ENCODE measurements around the gene B3GAT1. TPM values are rescaled to one million over a fixed set of nuclear protein-coding genes. Genes with fewer than 3 reads are reported as not detected.

Gene B3GAT1
- total and polyA plus RNA-seq, 2 experiments from 2014 or later, result not detected

DNA sequence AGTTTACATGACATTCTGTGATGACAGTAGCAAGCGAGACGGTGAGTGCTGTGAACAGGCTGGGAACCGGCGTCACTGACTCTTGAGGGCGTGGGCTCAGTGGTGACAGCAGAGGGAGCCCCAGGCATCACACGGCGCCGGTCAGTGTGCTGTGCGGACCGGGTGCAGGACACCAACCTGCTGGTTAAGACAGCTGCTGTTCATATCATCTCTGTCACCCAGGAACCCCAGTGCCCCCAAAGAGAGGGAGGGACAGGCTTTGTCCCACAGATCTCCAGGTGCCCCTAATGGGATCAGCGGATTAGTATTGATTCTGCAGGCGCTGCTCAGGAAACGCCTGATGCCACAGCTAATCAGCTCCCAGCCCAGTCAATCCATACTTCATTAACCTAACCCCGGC, 18.4 kb downstream of the B3GAT1 start:
- Histone ChIP-seq H3K4me1 (ENCODE audit: insufficient read depth) (no peaks in the 10 kb centered on the region), H4K20me1 (ENCODE audit: insufficient read depth) (no peaks in the 10 kb centered on the region), H3K9ac (no peak overlapping the region), H3K4me3 (no peak overlapping the region), H3K9me3 (ENCODE audit: low read depth) (no peaks in the 10 kb centered on the region), H3K27me3 (replicated peaks; ENCODE audit: insufficient read depth) (no peaks in the 10 kb centered on the region), H3K27ac (no peak overlapping the region), H3K9me2 (ENCODE audit: insufficient read depth) (no peaks in the 10 kb centered on the region), H2AFZ (no peak overlapping the region), H3K79me2 (ENCODE audit: insufficient read depth) (no peaks in the 10 kb centered on the region), H3F3A (ENCODE audit: insufficient read depth) (no peaks in the 10 kb centered on the region), H3K36me3 (ENCODE audit: low read depth) (no peaks in the 10 kb centered on the region), H3K4me2 (ENCODE audit: unreplicated experiment) (no peak overlapping the region)
- 29 to 30% methylated on average over 13 to 14 of the region's 14 CpGs for WGBS, 2 experiments (ENCODE audit: low coverage in 1 of 2, low lambda C conversion rate in 2 of 2, missing lambda C conversion rate in 2 of 2)
- in situ Hi-C loops (cut with MboI), result no loop called here
- DNase-seq, result no peak
- TF ChIP-seq EZH2 (IDR thresholded peaks at IDR 0.05; ENCODE audit: insufficient read depth, poor library complexity, severe bottlenecking), result no peak
- TF ChIP-seq EZH2phosphoT487 (IDR thresholded peaks at IDR 0.05; ENCODE audit: insufficient read depth, low read depth), result no peak

DNA sequence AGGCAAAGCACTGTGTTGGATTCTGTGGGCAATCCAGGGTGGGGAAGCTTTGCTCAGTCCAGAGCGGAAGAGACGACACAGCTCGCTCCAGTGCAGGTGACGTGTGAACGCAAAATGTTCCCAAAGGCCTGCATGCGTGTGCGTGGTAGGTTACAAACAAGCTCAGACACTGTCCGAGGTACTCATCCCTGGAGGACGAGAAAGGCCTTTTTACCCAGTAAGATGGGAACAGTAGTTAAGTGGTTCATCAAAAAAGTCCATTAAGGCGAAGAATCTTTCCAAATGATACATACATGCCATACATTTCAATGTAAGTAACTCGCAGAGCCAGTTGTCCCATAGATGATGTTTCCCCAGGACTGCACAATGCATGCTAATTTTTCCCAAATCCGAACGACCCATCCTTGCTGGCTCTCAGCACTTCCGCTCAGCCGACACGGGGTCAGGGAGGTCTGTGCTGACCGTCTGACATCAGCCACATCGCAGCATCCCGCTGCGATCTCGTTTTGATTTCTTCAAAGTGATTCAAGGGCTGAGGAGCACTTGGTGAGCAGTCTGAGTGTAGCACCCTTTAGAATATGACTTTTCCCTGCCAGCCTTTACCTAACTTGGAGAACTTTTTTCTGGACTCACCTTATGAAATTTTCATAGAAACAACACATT, 19.0 kb downstream of the B3GAT1 start:
- DNase-seq, result no peak
- Histone ChIP-seq H3K79me2 (ENCODE audit: insufficient read depth) (no peaks in the 10 kb centered on the region), H3K4me1 (ENCODE audit: insufficient read depth) (no peaks in the 10 kb centered on the region), H3K4me3 (no peak overlapping the region), H3K36me3 (ENCODE audit: low read depth) (no peaks in the 10 kb centered on the region), H3K27ac (no peak overlapping the region), H3K9me3 (ENCODE audit: low read depth) (no peaks in the 10 kb centered on the region), H2AFZ (no peak overlapping the region), H3F3A (ENCODE audit: insufficient read depth) (no peaks in the 10 kb centered on the region), H3K4me2 (ENCODE audit: unreplicated experiment) (no peak overlapping the region), H3K9me2 (ENCODE audit: insufficient read depth) (no peaks in the 10 kb centered on the region), H4K20me1 (ENCODE audit: insufficient read depth) (no peaks in the 10 kb centered on the region), H3K27me3 (replicated peaks; ENCODE audit: insufficient read depth) (no peaks in the 10 kb centered on the region), H3K9ac (no peak overlapping the region)
- in situ Hi-C loops (cut with MboI), result no loop called here
- TF ChIP-seq EZH2 (IDR thresholded peaks at IDR 0.05; ENCODE audit: insufficient read depth, poor library complexity, severe bottlenecking) (no peak), EZH2phosphoT487 (IDR thresholded peaks at IDR 0.05; ENCODE audit: insufficient read depth, low read depth) (no peak)
- WGBS, 2 experiments (ENCODE audit: low coverage in 1 of 2, low lambda C conversion rate in 2 of 2, missing lambda C conversion rate in 2 of 2), result 58 to 65% methylated on average over 21 of the region's 21 CpGs

DNA sequence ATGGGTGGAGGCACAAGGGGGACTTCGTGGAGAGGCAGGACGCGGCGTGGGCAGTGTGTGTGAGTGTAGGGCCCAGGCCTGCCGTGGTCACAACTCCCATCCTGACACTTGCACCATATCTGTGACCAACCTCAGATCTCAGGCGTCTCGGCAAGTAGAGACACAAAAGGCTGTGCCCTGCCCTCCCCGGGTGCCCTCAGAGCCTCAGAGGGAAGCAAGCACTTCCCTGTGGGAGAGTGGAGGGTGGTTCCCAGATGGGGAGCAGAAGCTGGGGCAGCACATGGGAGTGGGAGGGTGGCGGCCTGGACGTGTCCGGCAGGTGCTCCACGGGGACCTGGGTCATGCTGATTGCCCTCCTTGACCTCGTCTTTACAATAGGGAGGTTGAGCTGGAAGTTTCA, 20.4 kb downstream of the B3GAT1 start:
- Histone ChIP-seq H3K9ac (no peak overlapping the region), H3K4me1 (ENCODE audit: insufficient read depth) (no peaks in the 10 kb centered on the region), H4K20me1 (ENCODE audit: insufficient read depth) (no peaks in the 10 kb centered on the region), H3K27me3 (replicated peaks; ENCODE audit: insufficient read depth) (no peaks in the 10 kb centered on the region), H3K4me3 (no peak overlapping the region), H3K9me3 (ENCODE audit: low read depth) (no peaks in the 10 kb centered on the region), H3F3A (ENCODE audit: insufficient read depth) (no peaks in the 10 kb centered on the region), H3K79me2 (ENCODE audit: insufficient read depth) (no peaks in the 10 kb centered on the region), H3K27ac (no peak overlapping the region), H3K4me2 (ENCODE audit: unreplicated experiment) (no peak overlapping the region), H2AFZ (no peak overlapping the region), H3K36me3 (ENCODE audit: low read depth) (no peaks in the 10 kb centered on the region), H3K9me2 (ENCODE audit: insufficient read depth) (no peaks in the 10 kb centered on the region)
- TF ChIP-seq EZH2 (IDR thresholded peaks at IDR 0.05; ENCODE audit: insufficient read depth, poor library complexity, severe bottlenecking), result no peak
- no peak for TF ChIP-seq EZH2phosphoT487 (IDR thresholded peaks at IDR 0.05; ENCODE audit: insufficient read depth, low read depth)
- in situ Hi-C loops (cut with MboI), result no loop called here
- no peak for DNase-seq
- 31 to 44% methylated on average over 11 to 13 of the region's 13 CpGs for WGBS, 2 experiments (ENCODE audit: low coverage in 1 of 2, low lambda C conversion rate in 2 of 2, missing lambda C conversion rate in 2 of 2)

GRCh38 chr11:134390706-134391569, 21.1 kb downstream of the B3GAT1 start:
- no peaks in the 10 kb centered on the region for H3K9me3 ChIP-seq (ENCODE audit: low read depth)
- H3K27ac ChIP-seq, result no peak overlapping the region
- in situ Hi-C loops (cut with MboI), result no loop called here
- H3K4me1 ChIP-seq (ENCODE audit: insufficient read depth), result no peaks in the 10 kb centered on the region
- H2AFZ ChIP-seq, result no peak overlapping the region
- H3K9me2 ChIP-seq (ENCODE audit: insufficient read depth), result no peaks in the 10 kb centered on the region
- no peaks in the 10 kb centered on the region for H3K27me3 ChIP-seq (replicated peaks; ENCODE audit: insufficient read depth)
- H3K4me3 ChIP-seq, result no peak overlapping the region
- TF ChIP-seq EZH2 (IDR thresholded peaks at IDR 0.05; ENCODE audit: insufficient read depth, poor library complexity, severe bottlenecking) (no peak), EZH2phosphoT487 (IDR thresholded peaks at IDR 0.05; ENCODE audit: insufficient read depth, low read depth) (no peak)
- H3K4me2 ChIP-seq (ENCODE audit: unreplicated experiment), result no peak overlapping the region
- H3K79me2 ChIP-seq (ENCODE audit: insufficient read depth), result no peaks in the 10 kb centered on the region
- DNase-seq, result no peak
- 46 to 47% methylated on average over 13 to 15 of the region's 15 CpGs for WGBS, 2 experiments (ENCODE audit: low coverage in 1 of 2, low lambda C conversion rate in 2 of 2, missing lambda C conversion rate in 2 of 2)
- no peak overlapping the region for H3K9ac ChIP-seq
- H4K20me1 ChIP-seq (ENCODE audit: insufficient read depth), result no peaks in the 10 kb centered on the region
- no peaks in the 10 kb centered on the region for H3K36me3 ChIP-seq (ENCODE audit: low read depth)
- no peaks in the 10 kb centered on the region for H3F3A ChIP-seq (ENCODE audit: insufficient read depth)

Measured in GM23248 (cell line).